Neuronal stem cell (in vitro differentiated cells): Measurements from ENCODE around the gene POLQ.

Experiments
- DNase-seq: peaks from one replicate; pipeline ENCODE4 v3.0.0-alpha.2; 2013; ENCODE audit warnings: low spot score
- H2AFZ ChIP-seq: one replicate; pipeline ENCODE4 v1.6.1; 2013; ENCODE audit warnings: mild to moderate bottlenecking, low read length, inconsistent platforms
- H2AK5ac ChIP-seq: 2 replicates; pipeline ENCODE4 v1.6.1; 2013; ENCODE audit warnings: low read depth, mild to moderate bottlenecking, inconsistent platforms, low read length, moderate library complexity, mixed read lengths
- H2BK120ac ChIP-seq: 2 replicates; pipeline ENCODE4 v1.6.1; 2013; ENCODE audit warnings: low read depth, mild to moderate bottlenecking, inconsistent platforms, low read length, moderate library complexity, mixed read lengths
- H2BK12ac ChIP-seq: one replicate; pipeline ENCODE4 v1.6.1; 2013; ENCODE audit warnings: low read length, inconsistent platforms
- H2BK15ac ChIP-seq: 2 replicates; pipeline ENCODE4 v1.6.1; 2013; ENCODE audit warnings: mild to moderate bottlenecking, low read length, inconsistent platforms, mixed read lengths
- H2BK5ac ChIP-seq: one replicate; pipeline ENCODE4 v1.6.1; 2013; ENCODE audit warnings: inconsistent platforms, mild to moderate bottlenecking, low read length, moderate library complexity
- H3K14ac ChIP-seq: one replicate; pipeline ENCODE4 v1.6.1; 2013; ENCODE audit warnings: low read length, inconsistent platforms
- H3K18ac ChIP-seq: 2 replicates; pipeline ENCODE4 v1.6.1; 2013; ENCODE audit warnings: low read length, inconsistent platforms
- H3K23ac ChIP-seq: 2 replicates; pipeline ENCODE4 v1.6.1; 2013; ENCODE audit warnings: low read depth, mild to moderate bottlenecking, mixed read lengths, low read length, inconsistent platforms; ENCODE audit not compliant: poor library complexity
- H3K27ac ChIP-seq: replicated peaks from 3 replicates; pipeline ENCODE4 v1.5.1; 2013; ENCODE audit warnings: low read length, inconsistent platforms
- H3K27me3 ChIP-seq, 3 experiments: 2 replicates each; pipeline ENCODE4 v1.6.1; 2013; ENCODE audit warnings: low read length in 3 of 3, mild to moderate bottlenecking in 2 of 3, inconsistent platforms in 1 of 3, low read depth in 1 of 3, mixed read lengths in 1 of 3, moderate library complexity in 1 of 3; ENCODE audit not compliant: control insufficient read depth in 3 of 3, insufficient read depth in 3 of 3
- H3K36me3 ChIP-seq, 2 donors: replicated peaks in 1 of 2; 2 replicates each; pipeline ENCODE4 v1.6.1; 2013; ENCODE audit warnings: low read length in 2 of 2; ENCODE audit not compliant: control insufficient read depth in 2 of 2, insufficient read depth in 2 of 2
- H3K4ac ChIP-seq: 2 replicates; pipeline ENCODE4 v1.6.1; 2013; ENCODE audit warnings: inconsistent platforms, mild to moderate bottlenecking, low read length, moderate library complexity
- H3K4me1 ChIP-seq, 2 donors: 1 replicate in 1 of 2; 2 replicates in 1 of 2; pipeline ENCODE4 v1.6.1; 2013; ENCODE audit warnings: low read length in 2 of 2, low read depth in 1 of 2; ENCODE audit not compliant: control insufficient read depth in 2 of 2, insufficient read depth in 1 of 2
- H3K4me2 ChIP-seq: one replicate; pipeline ENCODE4 v1.6.1; 2013; ENCODE audit warnings: mild to moderate bottlenecking, low read length, inconsistent platforms; ENCODE audit not compliant: insufficient read depth, poor library complexity, severe bottlenecking
- H3K4me3 ChIP-seq, 2 donors: 2 replicates each; pipeline ENCODE4 v1.5.1; 2013; ENCODE audit warnings: low read length in 2 of 2, mild to moderate bottlenecking in 2 of 2, inconsistent platforms in 1 of 2, moderate library complexity in 1 of 2
- H3K79me1 ChIP-seq: one replicate; pipeline ENCODE4 v1.6.1; 2013; ENCODE audit warnings: low read depth, mild to moderate bottlenecking, inconsistent platforms, low read length, moderate library complexity
- H3K9ac ChIP-seq: one replicate; pipeline ENCODE4 v1.6.1; 2013; ENCODE audit warnings: mild to moderate bottlenecking, low read depth, low read length, inconsistent platforms; ENCODE audit not compliant: poor library complexity
- H3K9me3 ChIP-seq, 2 donors: replicated peaks in 1 of 2; 2 replicates each; pipeline versions ENCODE3 to v1.6.1; 2013; ENCODE audit warnings: low read length in 2 of 2, mild to moderate bottlenecking in 2 of 2, inconsistent platforms in 1 of 2, low read depth in 1 of 2, mixed read lengths in 1 of 2, moderate library complexity in 1 of 2; ENCODE audit not compliant: control insufficient read depth in 2 of 2, insufficient read depth in 1 of 2
- H4K8ac ChIP-seq: one replicate; pipeline ENCODE4 v1.6.1; 2013; ENCODE audit warnings: low read depth, mild to moderate bottlenecking, inconsistent platforms, low read length, moderate library complexity
- H4K91ac ChIP-seq: one replicate; pipeline ENCODE4 v1.6.1; 2013; ENCODE audit warnings: low read length, low read depth, mild to moderate bottlenecking, inconsistent platforms; ENCODE audit not compliant: poor library complexity
- WGBS, 2 donors: extraction: QIAGEN DNeasy Blood & Tissue Kit; methylation state at CpG; one replicate each; pipeline ENCODE4 v1.1.7; 2013; ENCODE audit warnings: missing lambda C conversion rate in 2 of 2, mixed read lengths in 1 of 2; ENCODE audit not compliant: insufficient read length in 2 of 2, insufficient replicate concordance in 1 of 2; ENCODE audit errors: extremely low coverage in 2 of 2; 5-methylcytosine and 5-hydroxymethylcytosine counted together

The POLQ gene

GRCh38 chr3:121482660-121483059 lies 63.1 kb downstream of the POLQ start:
- Histone ChIP-seq H2BK15ac (no peak overlapping the region), H3K27me3 (no peaks in the 10 kb centered on the region), H3K4me2 (no peak overlapping the region), H3K23ac (no peak overlapping the region), H3K9ac (no peak overlapping the region), H4K8ac (no peak overlapping the region), H2BK12ac (no peak overlapping the region), H3K36me3 (peaks cover 7 to 87% of the 10 kb centered on the region in 2 donors), H3K9me3 (no peaks in the 10 kb centered on the region), H3K4me3 (no peak overlapping the region), H2BK120ac (no peak overlapping the region), H3K14ac (no peak overlapping the region), H3K27ac (no peak overlapping the region), H2AK5ac (no peak overlapping the region), H3K4ac (no peak overlapping the region), H2BK5ac (no peak overlapping the region), H3K4me1 (no peaks in the 10 kb centered on the region), H3K18ac (no peak overlapping the region), H3K79me1 (no peaks in the 10 kb centered on the region), H2AFZ (no peak overlapping the region), H4K91ac (no peak overlapping the region)
- DNase-seq = no peak
- no CpG with 5 or more reads among the region's 1 CpG for WGBS, 2 donors

GRCh38 chr3:121481106-121481880 lies 64.5 kb downstream of the POLQ start:
- H3K4ac ChIP-seq = no peak overlapping the region
- no CpG with 5 or more reads among the region's 3 CpGs for WGBS, 2 donors
- H3K18ac ChIP-seq = no peak overlapping the region
- no peak overlapping the region for H2BK15ac ChIP-seq
- no peak overlapping the region for H2BK120ac ChIP-seq
- H2BK12ac ChIP-seq = no peak overlapping the region
- H3K27ac ChIP-seq = no peak overlapping the region
- no peaks in the 10 kb centered on the region for H3K4me1 ChIP-seq
- no peak overlapping the region for H3K23ac ChIP-seq
- H4K8ac ChIP-seq = no peak overlapping the region
- H4K91ac ChIP-seq = no peak overlapping the region
- H3K4me3 ChIP-seq = no peak overlapping the region
- no peak overlapping the region for H3K9ac ChIP-seq
- no peak overlapping the region for H2BK5ac ChIP-seq
- H3K14ac ChIP-seq = no peak overlapping the region
- no peak for DNase-seq
- H3K36me3 ChIP-seq = peaks cover 9 to 95% of the 10 kb centered on the region in 2 donors
- no peaks in the 10 kb centered on the region for H3K27me3 ChIP-seq
- no peaks in the 10 kb centered on the region for H3K9me3 ChIP-seq
- no peak overlapping the region for H2AK5ac ChIP-seq
- H2AFZ ChIP-seq = no peak overlapping the region
- no peak overlapping the region for H3K4me2 ChIP-seq
- no peaks in the 10 kb centered on the region for H3K79me1 ChIP-seq

- Histone ChIP-seq H3K14ac (no peak overlapping the region), H3K79me1 (no peaks in the 10 kb centered on the region), H3K4me1 (no peaks in the 10 kb centered on the region), H4K8ac (no peak overlapping the region), H3K27ac (no peak overlapping the region), H3K23ac (no peak overlapping the region), H3K9me3 (no peaks in the 10 kb centered on the region), H3K4ac (no peak overlapping the region), H3K36me3 (peaks cover 5 to 98% of the 10 kb centered on the region in 2 donors), H4K91ac (no peak overlapping the region), H3K4me2 (no peak overlapping the region), H2BK15ac (no peak overlapping the region), H3K9ac (no peak overlapping the region), H2BK120ac (no peak overlapping the region), H3K4me3 (no peak overlapping the region), H3K18ac (no peak overlapping the region), H2AFZ (no peak overlapping the region), H3K27me3 (no peaks in the 10 kb centered on the region), H2BK5ac (no peak overlapping the region), H2BK12ac (no peak overlapping the region), H2AK5ac (no peak overlapping the region)
- no peak for DNase-seq
- WGBS, 2 donors = no CpG with 5 or more reads among the region's 5 CpGs
Observed at GRCh38 chr3:121477589-121477988, 68.2 kb downstream of the POLQ start.

- H3K4ac ChIP-seq = no peak overlapping the region
- H4K8ac ChIP-seq = no peak overlapping the region
- no peak overlapping the region for H3K4me2 ChIP-seq
- no peak overlapping the region for H3K9ac ChIP-seq
- H2BK120ac ChIP-seq = no peak overlapping the region
- DNase-seq = no peak
- H3K23ac ChIP-seq = no peak overlapping the region
- H3K4me3 ChIP-seq = no peak overlapping the region
- no peak overlapping the region for H2BK15ac ChIP-seq
- H3K9me3 ChIP-seq = no peaks in the 10 kb centered on the region
- no peak overlapping the region for H2BK5ac ChIP-seq
- H3K14ac ChIP-seq = no peak overlapping the region
- H3K4me1 ChIP-seq = no peaks in the 10 kb centered on the region
- H3K79me1 ChIP-seq = no peaks in the 10 kb centered on the region
- H2AFZ ChIP-seq = no peak overlapping the region
- H3K36me3 ChIP-seq = peaks cover 5 to 100% of the 10 kb centered on the region in 2 donors
- H3K27me3 ChIP-seq = no peaks in the 10 kb centered on the region
- no peak overlapping the region for H3K27ac ChIP-seq
- no peak overlapping the region for H2BK12ac ChIP-seq
- no peak overlapping the region for H4K91ac ChIP-seq
- no CpG with 5 or more reads among the region's 2 CpGs for WGBS, 2 donors
- H3K18ac ChIP-seq = no peak overlapping the region
- no peak overlapping the region for H2AK5ac ChIP-seq
Observed at GRCh38 chr3:121473001-121473400, 72.8 kb downstream of the POLQ start.
